Panc1 (cell line): ENCODE results near the gene TTC24. TPM values are rescaled to one million over a fixed set of nuclear protein-coding genes. Genes with fewer than 3 reads are reported as not detected.

ENCODE experiments used
- ATAC-seq: fragments of 200-7000 bp; cut with Tn5 transposase; 2 replicates; pipeline ENCODE4 v1.9.1; 2020; ENCODE audit warnings: mild to moderate bottlenecking, moderate library complexity
- BruUV-seq: library from RNA; stranded (reverse); fragments of 400-500 nt; replicated peaks from 2 replicates; lab custom pipeline; 2021; lab: Mats Ljungman, UMichigan
- CTCF ChIA-PET: fragments of 300-600 bp; sonication (Branson Sonifier 250); formaldehyde crosslinking; loops from one replicate; lab custom pipeline; 2022; ENCODE audit warnings: antibody characterized with exemption; lab: Charles Lee
- POLR2A ChIA-PET: fragments of 300-600 bp; sonication (Branson Sonifier 250); formaldehyde crosslinking; loops from one replicate; lab custom pipeline; 2022; ENCODE audit warnings: antibody characterized with exemption; lab: Charles Lee
- DNase-seq: peaks from one replicate; pipeline ENCODE4 v3.0.0-alpha.2; 2010; ENCODE audit warnings: low read depth, low spot score
- H3K27ac ChIP-seq: 2 replicates; pipeline ENCODE4 v1.5.1; 2011; ENCODE audit warnings: mild to moderate bottlenecking, low read length, inconsistent platforms
- H3K27me3 ChIP-seq: fragments of 200-500 bp; sonication (Bioruptor generic); 2 replicates; pipeline ENCODE4 v1.6.0; 2014; ENCODE audit warnings: low read length, inconsistent platforms; ENCODE audit not compliant: control insufficient read depth, insufficient read depth
- H3K36me3 ChIP-seq: fragments of 200-500 bp; sonication (Bioruptor generic); 2 replicates; pipeline ENCODE4 v1.5.1; 2014; ENCODE audit warnings: inconsistent platforms, mild to moderate bottlenecking, low read length, moderate library complexity; ENCODE audit not compliant: control insufficient read depth, insufficient read depth
- H3K4me1 ChIP-seq: 2 replicates; pipeline ENCODE4 v1.5.1; 2011; ENCODE audit warnings: inconsistent platforms, mild to moderate bottlenecking, low read length, moderate library complexity; ENCODE audit not compliant: control insufficient read depth, insufficient read depth
- H3K4me3 ChIP-seq, 2 experiments: 2 replicates each; pipeline ENCODE4 v1.5.1; 2011 to 2012; ENCODE audit warnings: low read depth in 2 of 2, low read length in 2 of 2, mild to moderate bottlenecking in 2 of 2, inconsistent platforms in 1 of 2, moderate library complexity in 1 of 2
- H3K9me3 ChIP-seq: fragments of 200-500 bp; sonication (Bioruptor generic); 2 replicates; pipeline ENCODE4 v1.5.1; 2014; ENCODE audit warnings: low read depth, mild to moderate bottlenecking, inconsistent platforms, low read length, moderate library complexity; ENCODE audit not compliant: control insufficient read depth, insufficient read depth
- CTCF ChIP-seq: fragments of 450-650 bp; IDR thresholded peaks from 2 replicates; pipeline ENCODE4 v1.5.1; 2017; ENCODE audit warnings: mild to moderate bottlenecking
- POLR2AphosphoS5 ChIP-seq: IDR thresholded peaks from 2 replicates; pipeline ENCODE4 v1.6.1; 2012; ENCODE audit warnings: mild to moderate bottlenecking, low read depth, low read length, moderate library complexity
- REST ChIP-seq, 2 experiments: IDR thresholded peaks; 2 replicates each; pipeline ENCODE4 v1.6.1; 2011 to 2012; ENCODE audit warnings: low read depth in 2 of 2, control low read depth in 1 of 2, low read length in 1 of 2, mild to moderate bottlenecking in 1 of 2, moderate library complexity in 1 of 2; ENCODE audit not compliant: insufficient read depth in 1 of 2
- SIN3A ChIP-seq: IDR thresholded peaks from 2 replicates; pipeline ENCODE4 v1.6.1; 2012; ENCODE audit warnings: low read depth, mild to moderate bottlenecking, low read length, moderate library complexity, borderline replicate concordance; ENCODE audit not compliant: insufficient read depth
- TCF7L2 ChIP-seq: IDR thresholded peaks from 2 replicates; pipeline ENCODE4 v1.6.1; 2011; ENCODE audit warnings: mild to moderate bottlenecking, low read depth, low read length, inconsistent platforms
- in situ Hi-C: cut with HindIII; loops from 2 replicates; pipeline ENCODE4 v1.10.0; 2016; ENCODE audit warnings: low sequenced_read_pairs, low pct_unique_long_range_greater_than_20kb
- intact Hi-C: fragments of 100-400 bp; cut with micrococcal nuclease; formaldehyde crosslinking; loops from one replicate; pipeline ENCODE4 v1.10.0; 2022; ENCODE audit not compliant: unreplicated experiment
- total RNA-seq: library from RNA; stranded (reverse); gene quantifications from one replicate; pipeline ENCODE4 v1.2.1, GENCODE V29; 2021; ENCODE audit not compliant: unreplicated experiment

The TTC24 gene
- total RNA-seq, 1 experiment from 2014 or later: not detected

GRCh38 chr1:156612666-156613065 is 33.1 kb downstream of the TTC24 start:
- Histone ChIP-seq H3K4me3 (no peak overlapping the region), H3K27me3 (no peaks in the 10 kb centered on the region), H3K9me3 (no peaks in the 10 kb centered on the region), H3K4me1 (peaks cover 9% of the 10 kb centered on the region), H3K36me3 (no peaks in the 10 kb centered on the region), H3K27ac (no peak overlapping the region)
- in situ Hi-C loops (no loop called here), intact Hi-C loops (no loop called here)
- TF ChIP-seq CTCF (no peak), SIN3A (no peak), REST (IDR thresholded peaks at IDR 0.05; ENCODE audit: insufficient read depth in 1 of 2, low read depth in 2 of 2, low read length in 1 of 2) (no peak)
- ChIA-PET POLR2A (interaction anchor here (0.6 kb wide), 1 partner anchor 167 kb away, joined by 4 read pairs; no protein-coding TSS in a partner anchor), CTCF (interaction anchor here (0.6 to 1.4 kb wide), 4 partner anchors 11 to 92 kb away, joined by 3 to 10 read pairs (median 4); no protein-coding TSS in a partner anchor)
- no TSS peak for BruUV-seq
- no peak for DNase-seq
- ATAC-seq: no peak

GRCh38 chr1:156615946-156616345 is 36.4 kb downstream of the TTC24 start:
- Histone ChIP-seq H3K27me3 (no peaks in the 10 kb centered on the region), H3K9me3 (no peaks in the 10 kb centered on the region), H3K4me1 (peaks cover 4% of the 10 kb centered on the region), H3K27ac (no peak overlapping the region), H3K4me3 (peak overlapping the region in 1 of 2 experiments; percentile 6; a peak in 1 of 4 replicates), H3K36me3 (no peaks in the 10 kb centered on the region)
- intact Hi-C loops: no loop called here
- BruUV-seq: no TSS peak
- TF ChIP-seq SIN3A (no peak), CTCF (no peak), POLR2AphosphoS5 (no peak), TCF7L2 (no peak), REST (IDR thresholded peaks at IDR 0.05; ENCODE audit: insufficient read depth in 1 of 2, low read depth in 2 of 2, low read length in 1 of 2) (no peak)
- in situ Hi-C loops: no loop called here
- POLR2A ChIA-PET: no interaction called here
- CTCF ChIA-PET: no interaction called here
- DNase-seq (no peak), ATAC-seq (no peak)
